K562 (cell line): ENCODE data around the gene OPA3. TPM values are rescaled to one million over a fixed set of nuclear protein-coding genes. Genes with fewer than 3 reads are reported as not detected.

Experiments
- ETV5 ChIP-seq: sonication (generic); formaldehyde crosslinking; IDR thresholded peaks from 2 replicates; pipeline ENCODE4 v1.4.0; 2020; ENCODE audit warnings: low read depth, mild to moderate bottlenecking, missing genetic modification reagents
- ETV6 ChIP-seq, 3 experiments: fragments of 150-350 bp in 1 of 3; sonication (generic) in 1 of 3; formaldehyde crosslinking in 1 of 3; IDR thresholded peaks; 2 replicates each; pipeline versions ENCODE4 v1.6.1 to v1.8.0; 2014 to 2022; ENCODE audit warnings: borderline replicate concordance in 2 of 3, low read depth in 2 of 3, antibody characterized with exemption in 1 of 3, low read length in 1 of 3, mild to moderate bottlenecking in 1 of 3, missing genetic modification reagents in 1 of 3
- PCBP1 ChIP-seq: fragments of 200-400 bp; formaldehyde crosslinking; IDR thresholded peaks from 2 replicates; pipeline ENCODE4 v1.6.1; 2018; ENCODE audit warnings: mild to moderate bottlenecking, low read depth, low read length; ENCODE audit not compliant: poor library complexity, severe bottlenecking
- PML ChIP-seq: IDR thresholded peaks from 2 replicates; pipeline ENCODE4 v1.6.1; 2012; ENCODE audit warnings: low read length, inconsistent platforms
- PRPF4 ChIP-seq: fragments of 200-400 bp; formaldehyde crosslinking; IDR thresholded peaks from one replicate; pipeline ENCODE4 v1.6.1; 2017; ENCODE audit warnings: low read length, low read depth, mild to moderate bottlenecking; ENCODE audit not compliant: insufficient read depth, poor library complexity, severe bottlenecking
- SIRT6 ChIP-seq: IDR thresholded peaks from one replicate; pipeline ENCODE4 v1.6.1; 2012; ENCODE audit warnings: low read depth, mild to moderate bottlenecking, control low read depth, inconsistent platforms, low read length, moderate library complexity
- SMARCE1 ChIP-seq: fragments of 450-650 bp; IDR thresholded peaks from 2 replicates; pipeline ENCODE4 v1.7.1; 2016; ENCODE audit warnings: mild to moderate bottlenecking
- ZKSCAN3 ChIP-seq: fragments of 250-450 bp; sonication (Bioruptor Pico); IDR thresholded peaks from 2 replicates; pipeline ENCODE4 v1.4.0; 2020
- ZNF444 ChIP-seq: fragments of 250-450 bp; sonication (Bioruptor Pico); IDR thresholded peaks from 2 replicates; pipeline ENCODE4 v1.4.0; 2020; ENCODE audit warnings: mild to moderate bottlenecking, moderate library complexity
- ZNF764 ChIP-seq: fragments of 250-450 bp; sonication (Bioruptor Pico); IDR thresholded peaks from 2 replicates; pipeline ENCODE4 v1.4.0; 2020; ENCODE audit warnings: low read depth, mild to moderate bottlenecking, moderate library complexity
- ZSCAN29 ChIP-seq: fragments of 450-650 bp; IDR thresholded peaks from 2 replicates; pipeline ENCODE4 v1.6.1; 2017
- polyA plus RNA-seq, 8 experiments: library from polyadenylated mRNA; depleted of rRNA in 4 of 8; stranded (reverse) in 5 of 8; unstranded in 3 of 8; fragments of >200 nt; fragmentation: Nextera tagmentation in 2 of 8; fragmentation: Illumina TruSeq in 1 of 8; extraction: Ambion mirVana in 2 of 8; extraction: Trizol in 1 of 8; gene quantifications; 2 replicates each; pipeline versions ENCODE4 v1.2.1 to v1.2.3, GENCODE V29; 2011 to 2014; ENCODE audit warnings: inconsistent platforms in 1 of 8, missing spikeins in 1 of 8
- total RNA-seq, 7 experiments: library from RNA; depleted of rRNA in 6 of 7; stranded (reverse); fragments of >200 nt in 6 of 7; fragmentation: Illumina TruSeq in 2 of 7; extraction: Trizol in 2 of 7; gene quantifications; 2 replicates each; pipeline versions ENCODE4 v1.2.1 to v1.2.3, GENCODE V29; 2011 to 2021; ENCODE audit warnings: low replicate concordance in 1 of 7
- TF ChIP-seq, protein P1 (sequence below): fragments of 450-650 bp; IDR thresholded peaks from 2 replicates; pipeline ENCODE4 v1.6.1; 2016
- TF ChIP-seq, protein P2 (sequence below), 2 experiments: fragments of 450-650 bp; IDR thresholded peaks; 2 replicates each; pipeline ENCODE4 v1.6.1; 2016; ENCODE audit warnings: mild to moderate bottlenecking in 2 of 2, borderline replicate concordance in 1 of 2, low read depth in 1 of 2, moderate library complexity in 1 of 2

Gene OPA3
- total and polyA plus RNA-seq, 9 of the 15 experiments (the other 6 are each of a cell fraction or from before 2014, with no cell fraction given), result 1.4 to 18.8 (median 9.0) TPM

DNA sequence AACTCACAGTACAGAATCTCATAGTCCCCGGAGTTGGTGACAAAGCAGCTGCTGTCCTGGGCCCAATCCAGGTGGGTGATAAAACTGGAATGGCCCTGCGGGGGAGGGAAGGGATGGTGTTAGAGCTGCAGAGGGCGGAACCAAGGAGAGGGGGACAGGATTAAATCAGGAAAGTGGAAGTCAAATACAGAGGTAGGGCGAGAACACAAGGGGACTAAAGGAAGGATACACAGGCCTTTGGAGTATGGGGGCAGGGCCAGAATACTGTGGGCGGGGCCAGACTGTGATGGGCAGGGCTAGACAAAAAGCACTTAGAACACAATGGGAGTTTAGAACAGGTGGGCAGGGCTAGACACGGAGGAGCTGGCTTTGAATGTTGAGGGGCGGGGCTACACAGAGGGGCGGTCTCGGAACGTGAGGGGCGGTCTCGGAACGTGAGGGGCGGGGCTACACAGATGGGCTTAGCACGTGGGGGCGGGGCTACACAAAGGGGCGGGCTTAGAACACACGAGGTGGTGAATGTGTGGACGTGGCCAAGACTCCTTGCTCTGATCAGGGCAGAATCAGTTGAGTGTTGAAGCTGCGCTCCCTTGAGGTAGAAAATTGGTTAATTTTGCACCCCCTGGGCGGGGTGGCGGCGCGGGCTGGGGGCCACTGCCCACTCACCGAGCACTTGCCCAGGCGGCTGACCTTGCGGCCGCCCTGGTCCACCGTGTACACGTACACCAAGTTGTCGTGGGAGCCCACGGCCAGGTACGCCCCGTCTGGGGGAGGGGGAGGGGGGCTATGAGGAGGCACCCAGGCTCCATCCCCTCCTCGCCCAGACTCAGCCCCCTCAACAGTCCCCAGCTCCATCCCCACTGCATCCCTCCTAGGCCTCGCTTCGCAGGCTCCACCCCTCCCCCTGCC is 31.4 kb upstream of the OPA3 start (continued):
- TF ChIP-seq SMARCE1 (no peak), PRPF4 (no peak), ZNF764 (no peak), PCBP1 (peak; percentile 66), SIRT6 (no peak), ZKSCAN3 (CRISPR knock-in tag) (no peak), ETV5 (0 out of 2 replicates have a peak, but pooled peaks have one; percentile 36), ZSCAN29 (no peak), PML (no peak), ETV6 (IDR thresholded peaks at IDR 0.05; ENCODE audit: borderline replicate concordance in 1 of 2, low read depth in 2 of 2, low read length in 1 of 2) (no peak), ETV6 (CRISPR knock-in tag; IDR thresholded peaks at IDR 0.05; ENCODE audit: borderline replicate concordance) (no peak), ZNF444 (no peak)
- TF ChIP-seq, protein P1, sequence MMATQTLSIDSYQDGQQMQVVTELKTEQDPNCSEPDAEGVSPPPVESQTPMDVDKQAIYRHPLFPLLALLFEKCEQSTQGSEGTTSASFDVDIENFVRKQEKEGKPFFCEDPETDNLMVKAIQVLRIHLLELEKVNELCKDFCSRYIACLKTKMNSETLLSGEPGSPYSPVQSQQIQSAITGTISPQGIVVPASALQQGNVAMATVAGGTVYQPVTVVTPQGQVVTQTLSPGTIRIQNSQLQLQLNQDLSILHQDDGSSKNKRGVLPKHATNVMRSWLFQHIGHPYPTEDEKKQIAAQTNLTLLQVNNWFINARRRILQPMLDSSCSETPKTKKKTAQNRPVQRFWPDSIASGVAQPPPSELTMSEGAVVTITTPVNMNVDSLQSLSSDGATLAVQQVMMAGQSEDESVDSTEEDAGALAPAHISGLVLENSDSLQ, result peak; percentile 97
- TF ChIP-seq, protein P2, sequence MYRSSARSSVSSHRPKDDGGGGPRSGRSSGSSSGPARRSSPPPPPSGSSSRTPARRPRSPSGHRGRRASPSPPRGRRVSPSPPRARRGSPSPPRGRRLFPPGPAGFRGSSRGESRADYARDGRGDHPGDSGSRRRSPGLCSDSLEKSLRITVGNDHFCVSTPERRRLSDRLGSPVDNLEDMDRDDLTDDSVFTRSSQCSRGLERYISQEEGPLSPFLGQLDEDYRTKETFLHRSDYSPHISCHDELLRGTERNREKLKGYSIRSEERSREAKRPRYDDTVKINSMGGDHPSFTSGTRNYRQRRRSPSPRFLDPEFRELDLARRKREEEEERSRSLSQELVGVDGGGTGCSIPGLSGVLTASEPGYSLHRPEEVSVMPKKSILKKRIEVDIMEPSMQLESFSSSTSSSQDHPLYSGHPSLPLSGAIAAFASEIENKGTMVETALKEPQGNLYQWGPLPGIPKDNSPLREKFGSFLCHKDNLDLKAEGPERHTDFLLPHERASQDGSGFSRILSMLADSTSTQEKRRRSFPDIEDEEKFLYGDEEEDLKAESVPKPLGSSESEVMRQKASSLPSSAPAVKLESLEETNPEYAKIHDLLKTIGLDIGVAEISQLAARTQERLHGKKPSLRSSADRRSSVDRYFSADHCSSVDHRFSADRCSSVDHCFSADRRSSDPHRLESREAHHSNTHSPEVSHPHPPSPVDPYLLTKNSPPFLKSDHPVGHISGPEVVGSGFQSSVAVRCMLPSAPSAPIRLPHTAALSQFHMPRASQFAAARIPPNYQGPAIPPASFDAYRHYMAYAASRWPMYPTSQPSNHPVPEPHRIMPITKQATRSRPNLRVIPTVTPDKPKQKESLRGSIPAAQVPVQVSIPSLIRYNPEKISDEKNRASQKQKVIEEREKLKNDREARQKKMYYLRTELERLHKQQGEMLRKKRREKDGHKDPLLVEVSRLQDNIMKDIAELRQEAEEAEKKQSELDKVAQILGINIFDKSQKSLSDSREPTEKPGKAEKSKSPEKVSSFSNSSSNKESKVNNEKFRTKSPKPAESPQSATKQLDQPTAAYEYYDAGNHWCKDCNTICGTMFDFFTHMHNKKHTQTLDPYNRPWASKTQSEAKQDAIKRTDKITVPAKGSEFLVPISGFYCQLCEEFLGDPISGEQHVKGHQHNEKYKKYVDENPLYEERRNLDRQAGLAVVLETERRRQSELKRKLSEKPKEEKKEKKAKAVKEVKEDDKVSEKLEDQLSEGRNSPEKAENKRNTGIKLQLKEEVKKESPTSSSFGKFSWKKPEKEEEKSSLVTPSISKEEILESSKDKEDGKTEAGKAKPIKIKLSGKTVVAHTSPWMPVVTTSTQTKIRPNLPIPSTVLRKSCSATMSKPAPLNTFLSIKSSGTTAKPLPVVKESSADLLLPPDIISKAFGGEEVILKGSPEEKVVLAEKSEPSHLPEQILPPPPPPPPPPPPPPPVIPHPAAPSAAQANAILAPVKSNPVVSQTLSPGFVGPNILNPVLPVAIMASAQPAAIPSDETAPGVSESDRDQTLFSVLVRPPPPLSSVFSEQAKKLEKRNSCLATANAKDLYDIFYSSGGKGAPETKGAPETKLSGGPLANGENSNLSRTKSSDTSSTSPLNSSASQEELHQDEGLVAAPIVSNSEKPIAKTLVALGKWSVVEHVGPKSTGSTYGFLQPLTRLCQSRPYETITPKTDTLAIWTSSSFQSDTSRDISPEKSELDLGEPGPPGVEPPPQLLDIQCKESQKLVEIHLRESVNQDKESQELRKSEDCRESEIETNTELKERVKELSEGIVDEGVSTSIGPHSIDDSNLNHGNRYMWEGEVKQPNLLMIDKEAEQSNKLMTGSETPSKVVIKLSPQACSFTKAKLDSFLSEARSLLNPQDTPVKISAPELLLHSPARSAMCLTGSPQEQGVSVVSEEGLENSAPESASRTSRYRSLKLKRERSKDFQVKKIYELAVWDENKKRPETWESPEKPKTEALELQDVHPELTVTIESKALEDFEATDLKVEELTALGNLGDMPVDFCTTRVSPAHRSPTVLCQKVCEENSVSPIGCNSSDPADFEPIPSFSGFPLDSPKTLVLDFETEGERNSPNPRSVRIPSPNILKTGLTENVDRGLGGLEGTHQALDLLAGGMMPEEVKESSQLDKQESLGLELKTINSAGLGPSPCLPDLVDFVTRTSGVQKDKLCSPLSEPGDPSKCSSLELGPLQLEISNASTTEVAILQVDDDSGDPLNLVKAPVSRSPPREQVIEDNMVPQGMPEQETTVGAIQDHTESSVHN (IDR thresholded peaks at IDR 0.05; ENCODE audit: borderline replicate concordance in 1 of 2, low read depth in 1 of 2), result no peak
